Kidney (tissue), 14 donors: ENCODE measurements around the gene GSG1L. TPM values are rescaled to one million over a fixed set of nuclear protein-coding genes. Genes with fewer than 3 reads are reported as not detected.
A peak's percentile ranks its signal among the peaks of the same experiment; 100 is the strongest.

Experiments
- DNase-seq, 5 donors: peaks; one replicate each; pipeline ENCODE4 v3.0.0-alpha.2; 2013 to 2020
- FAIRE-seq: peaks from 2 replicates; lab custom pipeline; 2012; peaks lifted over from hg19 to GRCh38; lab: Jason Lieb, UNC
- H3K27ac ChIP-seq, 2 donors: one replicate each; pipeline ENCODE4 v1.7.0; 2013; ENCODE audit warnings: low read depth in 2 of 2, low read length in 2 of 2, inconsistent platforms in 1 of 2
- H3K27me3 ChIP-seq: one replicate; pipeline ENCODE4 v1.7.1; 2013; ENCODE audit warnings: low read length, inconsistent platforms; ENCODE audit not compliant: control insufficient read depth, insufficient read depth
- H3K36me3 ChIP-seq, 3 donors: one replicate each; pipeline versions ENCODE4 v1.7.0 to v1.7.1; 2013; ENCODE audit warnings: low read length in 3 of 3, control low read depth in 1 of 3, inconsistent platforms in 1 of 3; ENCODE audit not compliant: insufficient read depth in 3 of 3, control insufficient read depth in 2 of 3
- H3K4me1 ChIP-seq, 3 donors: one replicate each; pipeline versions ENCODE4 v1.7.0 to v1.7.1; 2013; ENCODE audit warnings: low read length in 3 of 3, inconsistent platforms in 1 of 3, low read depth in 1 of 3; ENCODE audit not compliant: control insufficient read depth in 2 of 3, insufficient read depth in 2 of 3
- H3K4me3 ChIP-seq, 3 donors: one replicate each; pipeline versions ENCODE4 v1.7.0 to v1.8.1; 2013; ENCODE audit warnings: low read length in 3 of 3, control low read depth in 1 of 3, inconsistent platforms in 1 of 3
- H3K9ac ChIP-seq, 3 donors: one replicate each; pipeline versions ENCODE4 v1.7.0 to v1.7.1; 2013; ENCODE audit warnings: low read length in 3 of 3, control low read depth in 1 of 3, inconsistent platforms in 1 of 3
- H3K9me3 ChIP-seq, 3 donors: one replicate each; pipeline versions ENCODE4 v1.7.0 to v1.7.1; 2013; ENCODE audit warnings: low read length in 3 of 3, control low read depth in 1 of 3, inconsistent platforms in 1 of 3; ENCODE audit not compliant: control insufficient read depth in 2 of 3, insufficient read depth in 1 of 3
- intact Hi-C: fragments of 100-400 bp; cut with DNase I; formaldehyde crosslinking; loops from one replicate; pipeline ENCODE4 v1.11.1; 2022
- polyA plus RNA-seq: library from polyadenylated mRNA; stranded (reverse); fragments of 350-450 nt; fragmentation: Illumina TruSeq; extraction: RNeasy Lipid Tissue Mini Kit (QIAGEN cat#74804); gene quantifications from one replicate; pipeline ENCODE4 v1.2.3, GENCODE V29; 2014; ENCODE audit warnings: low read depth, low replicate concordance; ENCODE audit not compliant: insufficient read depth
- total RNA-seq: library from RNA; stranded (reverse); fragmentation: NEBNext Ultra II Directional; extraction: Animal tissue kit (Norgen Biotek cat#: 25700); gene quantifications from one replicate; pipeline ENCODE4 v1.2.1, GENCODE V29; 2021
- TF ChIP-seq, protein P1 (sequence below): IDR thresholded peaks from 3 replicates; pipeline ENCODE4 v1.5.1; 2012; ENCODE audit warnings: mild to moderate bottlenecking, moderate library complexity, borderline replicate concordance; ENCODE audit not compliant: insufficient read depth; ENCODE audit errors: extremely low read depth
- donor health status: control.
- donor health status: control.
- donor health status: control.
- donor health status: control.
- donor health status: control.
- donor health status: DM: yes; HTN: yes; CAD: no.
- donor health status: Normal renal cell carcinoma (clear cell type).

GSG1L gene
- total and polyA plus RNA-seq, 2 donors from 2014 or later = not detected

DNA sequence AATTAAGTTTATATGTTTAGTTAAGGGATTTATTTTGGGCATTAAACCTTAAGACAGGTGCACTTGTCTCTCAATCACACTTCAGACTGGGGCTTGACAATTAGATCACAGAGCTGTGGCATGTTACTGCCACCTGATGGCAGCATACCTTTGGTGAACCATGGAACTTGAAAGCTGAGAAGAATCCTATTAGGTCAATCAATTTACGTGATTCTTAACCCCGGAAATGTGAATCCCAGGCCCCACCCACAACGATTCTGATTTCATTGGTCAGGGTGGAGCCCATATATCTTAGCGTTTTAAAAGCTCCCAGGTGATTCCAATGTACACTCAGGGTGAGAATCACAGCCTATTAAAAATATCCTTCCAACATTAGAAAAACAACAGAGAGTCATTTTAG is 91.0 kb downstream of the GSG1L start:
- TF ChIP-seq, protein P1, sequence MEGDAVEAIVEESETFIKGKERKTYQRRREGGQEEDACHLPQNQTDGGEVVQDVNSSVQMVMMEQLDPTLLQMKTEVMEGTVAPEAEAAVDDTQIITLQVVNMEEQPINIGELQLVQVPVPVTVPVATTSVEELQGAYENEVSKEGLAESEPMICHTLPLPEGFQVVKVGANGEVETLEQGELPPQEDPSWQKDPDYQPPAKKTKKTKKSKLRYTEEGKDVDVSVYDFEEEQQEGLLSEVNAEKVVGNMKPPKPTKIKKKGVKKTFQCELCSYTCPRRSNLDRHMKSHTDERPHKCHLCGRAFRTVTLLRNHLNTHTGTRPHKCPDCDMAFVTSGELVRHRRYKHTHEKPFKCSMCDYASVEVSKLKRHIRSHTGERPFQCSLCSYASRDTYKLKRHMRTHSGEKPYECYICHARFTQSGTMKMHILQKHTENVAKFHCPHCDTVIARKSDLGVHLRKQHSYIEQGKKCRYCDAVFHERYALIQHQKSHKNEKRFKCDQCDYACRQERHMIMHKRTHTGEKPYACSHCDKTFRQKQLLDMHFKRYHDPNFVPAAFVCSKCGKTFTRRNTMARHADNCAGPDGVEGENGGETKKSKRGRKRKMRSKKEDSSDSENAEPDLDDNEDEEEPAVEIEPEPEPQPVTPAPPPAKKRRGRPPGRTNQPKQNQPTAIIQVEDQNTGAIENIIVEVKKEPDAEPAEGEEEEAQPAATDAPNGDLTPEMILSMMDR = peak; percentile 57
- no peaks in the 10 kb centered on the region for H3K36me3 ChIP-seq
- intact Hi-C loops = no loop called here
- no peak overlapping the region for H3K9ac ChIP-seq
- H3K27me3 ChIP-seq = no peaks in the 10 kb centered on the region
- peak in 3 of 5 donors; percentile 25 to 57 (median 44) for DNase-seq
- no peaks in the 10 kb centered on the region for H3K9me3 ChIP-seq
- H3K27ac ChIP-seq = no peak overlapping the region
- H3K4me1 ChIP-seq = no peaks in the 10 kb centered on the region
- H3K4me3 ChIP-seq = no peak overlapping the region
- FAIRE-seq = no peak

DNA sequence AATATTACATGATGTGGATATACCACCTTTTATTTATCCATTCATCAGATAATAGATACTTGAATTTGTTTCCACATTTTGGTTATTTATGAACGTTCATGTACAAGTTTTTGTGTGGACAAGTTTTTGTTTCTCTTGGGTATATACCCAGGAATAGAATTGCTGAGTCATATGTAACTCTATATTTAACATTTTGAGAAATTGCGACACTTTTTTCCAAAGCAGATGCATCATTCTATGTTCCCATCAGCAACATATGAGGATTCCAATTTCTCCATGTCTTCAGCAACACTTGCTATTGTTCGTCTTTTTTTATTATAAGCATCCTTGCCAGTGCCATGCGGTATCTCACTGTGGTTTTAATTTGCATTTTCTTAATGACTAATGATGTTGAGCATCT is 93.9 kb downstream of the GSG1L start:
- DNase-seq (no peak), FAIRE-seq (no peak)
- H3K27me3 ChIP-seq = no peaks in the 10 kb centered on the region
- no peak overlapping the region for H3K27ac ChIP-seq
- H3K36me3 ChIP-seq = no peaks in the 10 kb centered on the region
- TF ChIP-seq, protein P1 = no peak
- H3K9me3 ChIP-seq = no peaks in the 10 kb centered on the region
- no peak overlapping the region for H3K9ac ChIP-seq
- no peaks in the 10 kb centered on the region for H3K4me1 ChIP-seq
- H3K4me3 ChIP-seq = no peak overlapping the region
- intact Hi-C loops = no loop called here

DNA sequence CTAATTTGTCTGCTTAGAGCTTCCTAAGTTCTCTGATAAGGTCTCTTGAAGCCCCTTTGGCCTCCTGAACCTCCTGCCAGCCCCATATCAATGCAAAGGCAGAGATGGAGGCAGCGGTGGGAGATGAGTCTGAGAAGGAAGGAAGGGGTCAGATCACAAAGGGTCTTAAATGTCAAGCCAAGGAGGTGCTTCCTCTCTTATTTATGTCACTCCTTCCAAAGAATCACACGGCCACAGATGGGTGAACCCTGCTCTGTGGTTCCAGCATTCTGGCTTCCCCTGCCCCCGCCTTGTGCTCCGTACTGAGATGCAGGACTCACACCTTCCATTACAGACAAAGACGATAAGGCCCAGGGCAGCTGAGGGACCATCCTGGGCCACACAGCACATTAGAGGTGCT is 96.3 kb downstream of the GSG1L start:
- Histone ChIP-seq H3K4me1 (no peaks in the 10 kb centered on the region), H3K4me3 (no peak overlapping the region), H3K27ac (no peak overlapping the region), H3K9me3 (peaks cover 0 to 4% (median 0%) of the 10 kb centered on the region in 3 donors), H3K36me3 (no peaks in the 10 kb centered on the region), H3K9ac (no peak overlapping the region), H3K27me3 (no peaks in the 10 kb centered on the region)
- FAIRE-seq (no peak), DNase-seq (no peak)
- TF ChIP-seq, protein P1 = no peak
- intact Hi-C loops = no loop called here

DNA sequence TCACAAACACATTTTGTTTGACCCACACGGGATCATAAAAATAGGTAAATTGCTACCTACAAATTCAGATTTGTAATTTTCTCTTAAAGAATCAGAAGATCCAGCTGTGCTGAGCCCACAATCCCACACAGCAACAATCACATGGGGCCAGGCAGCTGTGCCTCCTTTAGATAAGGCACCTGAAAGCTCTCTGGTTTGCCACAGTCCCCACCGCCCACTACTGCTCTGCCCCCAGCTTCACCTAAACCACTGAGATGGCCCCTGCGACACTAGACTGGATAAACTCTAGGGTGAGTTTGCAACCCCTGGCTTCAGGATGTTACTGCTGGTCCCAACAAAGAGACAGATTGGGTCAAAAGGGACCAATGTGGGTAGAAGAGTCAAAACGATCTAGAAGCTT is 96.8 kb downstream of the GSG1L start:
- TF ChIP-seq, protein P1 = no peak
- FAIRE-seq = no peak
- no peak overlapping the region for H3K4me3 ChIP-seq
- H3K9me3 ChIP-seq = peaks cover 0 to 5% (median 0%) of the 10 kb centered on the region in 3 donors
- intact Hi-C loops = no loop called here
- H3K9ac ChIP-seq = no peak overlapping the region
- no peaks in the 10 kb centered on the region for H3K36me3 ChIP-seq
- no peaks in the 10 kb centered on the region for H3K27me3 ChIP-seq
- no peak overlapping the region for H3K27ac ChIP-seq
- H3K4me1 ChIP-seq = no peaks in the 10 kb centered on the region
- DNase-seq = no peak
